SU-DHL-6 (cell line): ENCODE results near the gene DPP6.

Source experiments
- EZH2phosphoT487 ChIP-seq: fragments of 200-600 bp; sonication (generic), shearing (Covaris generic); conservative IDR thresholded peaks from 2 replicates; pipeline ENCODE4 v1.6.1; 2018; ENCODE audit warnings: mild to moderate bottlenecking, antibody characterized with exemption, low read length, moderate library complexity, mixed read lengths
- TF ChIP-seq, protein P1 (sequence below): fragments of 200-600 bp; sonication (generic); IDR thresholded peaks from one replicate; pipeline ENCODE4 v1.5.1; 2017; ENCODE audit warnings: antibody characterized with exemption, mild to moderate bottlenecking, low read length, moderate library complexity; ENCODE audit not compliant: insufficient read depth, poor library complexity, severe bottlenecking

GRCh38 chr7:154812027-154812426 lies 759.8 kb downstream of the DPP6 start:
- TF ChIP-seq, protein P1, sequence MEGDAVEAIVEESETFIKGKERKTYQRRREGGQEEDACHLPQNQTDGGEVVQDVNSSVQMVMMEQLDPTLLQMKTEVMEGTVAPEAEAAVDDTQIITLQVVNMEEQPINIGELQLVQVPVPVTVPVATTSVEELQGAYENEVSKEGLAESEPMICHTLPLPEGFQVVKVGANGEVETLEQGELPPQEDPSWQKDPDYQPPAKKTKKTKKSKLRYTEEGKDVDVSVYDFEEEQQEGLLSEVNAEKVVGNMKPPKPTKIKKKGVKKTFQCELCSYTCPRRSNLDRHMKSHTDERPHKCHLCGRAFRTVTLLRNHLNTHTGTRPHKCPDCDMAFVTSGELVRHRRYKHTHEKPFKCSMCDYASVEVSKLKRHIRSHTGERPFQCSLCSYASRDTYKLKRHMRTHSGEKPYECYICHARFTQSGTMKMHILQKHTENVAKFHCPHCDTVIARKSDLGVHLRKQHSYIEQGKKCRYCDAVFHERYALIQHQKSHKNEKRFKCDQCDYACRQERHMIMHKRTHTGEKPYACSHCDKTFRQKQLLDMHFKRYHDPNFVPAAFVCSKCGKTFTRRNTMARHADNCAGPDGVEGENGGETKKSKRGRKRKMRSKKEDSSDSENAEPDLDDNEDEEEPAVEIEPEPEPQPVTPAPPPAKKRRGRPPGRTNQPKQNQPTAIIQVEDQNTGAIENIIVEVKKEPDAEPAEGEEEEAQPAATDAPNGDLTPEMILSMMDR, result no peak
- TF ChIP-seq EZH2phosphoT487, result no peak
